GM23338 (cell line): ENCODE results near the gene NCKAP5. TPM values are rescaled to one million over a fixed set of nuclear protein-coding genes. Genes with fewer than 3 reads are reported as not detected.

Source experiments
- ATAC-seq: fragments of 200-7000 bp; cut with Tn5 transposase; 3 replicates; pipeline ENCODE4 v1.9.1; 2020
- DNase-seq: peaks from one replicate; pipeline ENCODE4 v3.0.0-alpha.2; 2015; ENCODE audit warnings: low spot score
- H2AFZ ChIP-seq: fragments of 200-600 bp; sonication (generic); 2 replicates; pipeline ENCODE4 v1.8.0; 2016; ENCODE audit warnings: antibody characterized with exemption, mild to moderate bottlenecking, moderate library complexity
- H3F3A ChIP-seq: fragments of 200-600 bp; sonication (generic); replicated peaks from 2 replicates; pipeline ENCODE4 v1.8.0; 2017; ENCODE audit warnings: antibody characterized with exemption, mixed run types, low read depth
- H3K27ac ChIP-seq: fragments of 200-600 bp; sonication (generic); 2 replicates; pipeline ENCODE4 v1.6.1; 2016; ENCODE audit warnings: low read depth
- H3K27me3 ChIP-seq: fragments of 200-600 bp; sonication (generic); 2 replicates; pipeline ENCODE4 v1.8.0; 2016; ENCODE audit warnings: mild to moderate bottlenecking, mixed run types, moderate library complexity; ENCODE audit not compliant: insufficient read depth
- H3K36me3 ChIP-seq: fragments of 200-600 bp; sonication (generic); 2 replicates; pipeline ENCODE4 v1.8.0; 2016; ENCODE audit warnings: mild to moderate bottlenecking; ENCODE audit not compliant: insufficient read depth
- H3K4me1 ChIP-seq: fragments of 200-600 bp; sonication (generic); 2 replicates; pipeline ENCODE4 v1.8.0; 2016; ENCODE audit warnings: mild to moderate bottlenecking, moderate library complexity; ENCODE audit not compliant: insufficient read depth
- H3K4me2 ChIP-seq: fragments of 200-600 bp; sonication (generic); 2 replicates; pipeline ENCODE4 v1.7.1; 2017; ENCODE audit warnings: mixed run types
- H3K4me3 ChIP-seq: fragments of 200-600 bp; sonication (generic); 2 replicates; pipeline ENCODE4 v1.6.1; 2016; ENCODE audit warnings: mixed run types
- H3K79me2 ChIP-seq: fragments of 200-600 bp; sonication (generic); replicated peaks from 2 replicates; pipeline ENCODE4 v1.8.0; 2017; ENCODE audit warnings: mild to moderate bottlenecking; ENCODE audit not compliant: insufficient read depth
- H3K9me2 ChIP-seq: fragments of 200-600 bp; sonication (generic); 2 replicates; pipeline ENCODE4 v1.8.0; 2017; ENCODE audit not compliant: insufficient read depth
- H4K20me1 ChIP-seq: fragments of 200-600 bp; sonication (generic); replicated peaks from 2 replicates; pipeline ENCODE4 v1.8.0; 2017; ENCODE audit warnings: mild to moderate bottlenecking; ENCODE audit not compliant: insufficient read depth
- H3K27ac Mint-ChIP-seq: 2 replicates; pipeline ENCODE4 v1.8.0; 2020; ENCODE audit warnings: inconsistent platforms, mild to moderate bottlenecking, moderate library complexity, mixed read lengths
- H3K27me3 Mint-ChIP-seq: 3 replicates; pipeline ENCODE4 v1.8.0; 2022; ENCODE audit warnings: low read depth, mild to moderate bottlenecking, moderate library complexity, mixed read lengths, inconsistent platforms; ENCODE audit not compliant: insufficient read depth, poor library complexity
- H3K36me3 Mint-ChIP-seq: 3 replicates; pipeline ENCODE4 v1.8.0; 2021; ENCODE audit warnings: low read depth, mild to moderate bottlenecking, inconsistent platforms, moderate library complexity, mixed read lengths
- H3K4me1 Mint-ChIP-seq: 3 replicates; pipeline ENCODE4 v1.8.0; 2020; ENCODE audit warnings: mild to moderate bottlenecking, inconsistent platforms, mixed read lengths
- H3K4me3 Mint-ChIP-seq: 3 replicates; pipeline ENCODE4 v1.8.0; 2021; ENCODE audit warnings: moderate library complexity, mild to moderate bottlenecking, inconsistent platforms, mixed read lengths
- H3K9me3 Mint-ChIP-seq: 3 replicates; pipeline ENCODE4 v1.8.0; 2020; ENCODE audit warnings: moderate library complexity, mild to moderate bottlenecking, inconsistent platforms, mixed read lengths
- CTCF ChIP-seq, 2 experiments: fragments of 200-600 bp in 1 of 2; sonication (generic) in 1 of 2; conservative IDR thresholded peaks; 2 replicates each; pipeline versions ENCODE4 v1.5.1 to v1.6.1; 2016 to 2017; ENCODE audit warnings: antibody characterized with exemption in 2 of 2, low read depth in 2 of 2, mild to moderate bottlenecking in 2 of 2, moderate library complexity in 1 of 2
- EZH2phosphoT487 ChIP-seq: fragments of 200-600 bp; sonication (generic); IDR thresholded peaks from one replicate; pipeline ENCODE4 v1.8.1; 2018; ENCODE audit warnings: antibody characterized with exemption; ENCODE audit not compliant: unreplicated experiment
- JUNB ChIP-seq: IDR thresholded peaks from one replicate; pipeline ENCODE4 v1.6.1; 2016; ENCODE audit warnings: antibody characterized with exemption; ENCODE audit not compliant: unreplicated experiment
- NANOG ChIP-seq: IDR thresholded peaks from 2 replicates; pipeline ENCODE4 v1.6.1; 2016; ENCODE audit warnings: antibody characterized with exemption, borderline replicate concordance
- POLR2AphosphoS5 ChIP-seq: IDR thresholded peaks from 2 replicates; pipeline ENCODE4 v1.6.1; 2016; ENCODE audit warnings: antibody characterized with exemption, low read depth
- ZNF462 ChIP-seq: fragments of 250-450 bp; sonication (Bioruptor Pico); IDR thresholded peaks from 2 replicates; pipeline ENCODE4 v1.5.0; 2020; ENCODE audit warnings: mild to moderate bottlenecking, moderate library complexity
- polyA plus RNA-seq: library from polyadenylated mRNA; unstranded; fragments of >200 nt; fragmentation: Nextera tagmentation; extraction: Ambion mirVana; gene quantifications from 2 replicates; pipeline ENCODE4 v1.2.1, GENCODE V29; 2016
- total RNA-seq: library from RNA; depleted of rRNA; stranded (reverse); fragments of >200 nt; shearing (Covaris generic); gene quantifications from 2 replicates; pipeline ENCODE4 v1.2.3, GENCODE V29; 2014

NCKAP5 gene
- total and polyA plus RNA-seq, 2 experiments from 2014 or later: 0.34 to 0.73 TPM

- Histone ChIP-seq H3K9me2 (no peaks in the 10 kb centered on the region), H3K27ac (no peak overlapping the region), H4K20me1 (no peaks in the 10 kb centered on the region), H3K36me3 (no peaks in the 10 kb centered on the region), H3K4me1 (peaks cover 27% of the 10 kb centered on the region), H3K79me2 (no peaks in the 10 kb centered on the region), H2AFZ (no peak overlapping the region), H3K4me3 (no peak overlapping the region), H3F3A (no peaks in the 10 kb centered on the region), H3K4me2 (no peak overlapping the region), H3K27me3 (peaks cover 9% of the 10 kb centered on the region; the same call in 1 of the 2 replicates)
- peaks cover 43% of the 10 kb centered on the region for H3K4me1 Mint-ChIP-seq
- no peak for ATAC-seq
- H3K9me3 Mint-ChIP-seq: no peaks in the 10 kb centered on the region
- no peak for TF ChIP-seq ZNF462
- no peak for DNase-seq
- no peak overlapping the region for H3K27ac Mint-ChIP-seq
- H3K27me3 Mint-ChIP-seq: peaks cover 9% of the 10 kb centered on the region
- H3K36me3 Mint-ChIP-seq: no peaks in the 10 kb centered on the region
- H3K4me3 Mint-ChIP-seq: no peak overlapping the region
These were observed 426.2 kb downstream of the NCKAP5 start for GRCh38 chr2:133142087-133142486.

GRCh38 chr2:133140620-133141019 is 427.6 kb downstream of the NCKAP5 start:
- H4K20me1 ChIP-seq: no peaks in the 10 kb centered on the region
- no peak overlapping the region for H3K27ac ChIP-seq
- ATAC-seq (no peak), DNase-seq (no peak)
- Mint-ChIP-seq H3K4me3 (peak overlapping the region; percentile 28; the same call in 1 of the 3 replicates), H3K4me1 (peaks cover 43% of the 10 kb centered on the region), H3K27ac (no peak overlapping the region), H3K27me3 (peaks cover 9% of the 10 kb centered on the region), H3K36me3 (no peaks in the 10 kb centered on the region), H3K9me3 (no peaks in the 10 kb centered on the region)
- H3K4me1 ChIP-seq: peaks cover 27% of the 10 kb centered on the region
- no peaks in the 10 kb centered on the region for H3K9me2 ChIP-seq
- peak overlapping the region; percentile 34 for H3K4me2 ChIP-seq
- H3K36me3 ChIP-seq: no peaks in the 10 kb centered on the region
- no peak overlapping the region for H3K4me3 ChIP-seq
- H3F3A ChIP-seq: no peaks in the 10 kb centered on the region
- H3K27me3 ChIP-seq: peaks cover 9% of the 10 kb centered on the region; the same call in 1 of the 2 replicates
- H3K79me2 ChIP-seq: no peaks in the 10 kb centered on the region
- H2AFZ ChIP-seq: no peak overlapping the region
- TF ChIP-seq POLR2AphosphoS5 (no peak), NANOG (no peak), CTCF (conservative IDR thresholded peaks at IDR 0.05; ENCODE audit: low read depth in 2 of 2) (no peak), EZH2phosphoT487 (no peak), JUNB (no peak)
